ENCODE measurements around the gene CACNB4. TPM values are rescaled to one million over a fixed set of nuclear protein-coding genes. Genes with fewer than 3 reads are reported as not detected.
"Not testable (repeated sequence)": the region's sequence is repeated elsewhere in the genome, so short reads cannot be mapped to it uniquely, and the experiment has no call there.

Gene CACNB4
- total RNA-seq, 2 donors from 2014 or later, result 0.93 to 0.95 TPM

DNA sequence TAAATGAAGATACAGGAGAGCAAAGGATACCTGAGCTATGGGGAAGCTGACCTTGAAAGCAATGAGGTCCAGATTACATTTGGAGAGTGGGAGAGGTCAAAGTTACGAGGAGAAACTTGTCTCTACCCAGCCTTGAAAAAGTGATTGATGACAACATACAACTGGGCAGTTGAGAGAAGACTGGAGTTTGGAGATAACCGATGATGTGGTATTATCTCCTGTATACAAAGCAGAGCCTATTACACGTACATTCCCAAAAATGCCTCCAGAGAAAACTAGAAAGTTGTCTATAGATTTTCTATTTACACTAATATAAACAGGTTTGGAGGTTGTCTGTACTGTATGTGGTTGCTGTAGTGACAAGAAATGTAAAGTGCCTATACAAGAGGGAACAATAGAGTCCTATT, 299.0 kb downstream of the CACNB4 start:
- Mint-ChIP-seq H3K4me3 (no peak overlapping the region), H3K9me3 (no peaks in the 10 kb centered on the region), H3K27me3 (ENCODE audit: insufficient read depth) (no peaks in the 10 kb centered on the region), H3K27ac (no peak overlapping the region), H3K36me3 (ENCODE audit: low read depth) (peaks cover 27% of the 10 kb centered on the region), H3K4me1 (peaks cover 9% of the 10 kb centered on the region)
- WGBS, 2 experiments (ENCODE audit: insufficient coverage in 1 of 2, insufficient read length in 1 of 2), result 91 to 96% methylated on average over 2 of the region's 3 CpGs
- no peaks in the 10 kb centered on the region for H3K4me1 ChIP-seq (ENCODE audit: control insufficient read depth, insufficient read depth, low read length)
- no peak for DNase-seq
- no peaks in the 10 kb centered on the region for H3K9me3 ChIP-seq (ENCODE audit: control insufficient read depth, low read length)
- H3K9ac ChIP-seq (ENCODE audit: extremely low read depth, low read length, poor library complexity, severe bottlenecking), result no peak overlapping the region
- H3K36me3 ChIP-seq (ENCODE audit: control insufficient read depth, insufficient read depth, low read length), result peaks cover 55% of the 10 kb centered on the region
- no peaks in the 10 kb centered on the region for H3K27me3 ChIP-seq (ENCODE audit: control insufficient read depth, insufficient read depth, low read length, poor library complexity, severe bottlenecking)
- no peak overlapping the region for H3K4me3 ChIP-seq (ENCODE audit: low read length)
- H3K27ac ChIP-seq (ENCODE audit: low read depth, low read length), result no peak overlapping the region
- TF ChIP-seq, protein P1, sequence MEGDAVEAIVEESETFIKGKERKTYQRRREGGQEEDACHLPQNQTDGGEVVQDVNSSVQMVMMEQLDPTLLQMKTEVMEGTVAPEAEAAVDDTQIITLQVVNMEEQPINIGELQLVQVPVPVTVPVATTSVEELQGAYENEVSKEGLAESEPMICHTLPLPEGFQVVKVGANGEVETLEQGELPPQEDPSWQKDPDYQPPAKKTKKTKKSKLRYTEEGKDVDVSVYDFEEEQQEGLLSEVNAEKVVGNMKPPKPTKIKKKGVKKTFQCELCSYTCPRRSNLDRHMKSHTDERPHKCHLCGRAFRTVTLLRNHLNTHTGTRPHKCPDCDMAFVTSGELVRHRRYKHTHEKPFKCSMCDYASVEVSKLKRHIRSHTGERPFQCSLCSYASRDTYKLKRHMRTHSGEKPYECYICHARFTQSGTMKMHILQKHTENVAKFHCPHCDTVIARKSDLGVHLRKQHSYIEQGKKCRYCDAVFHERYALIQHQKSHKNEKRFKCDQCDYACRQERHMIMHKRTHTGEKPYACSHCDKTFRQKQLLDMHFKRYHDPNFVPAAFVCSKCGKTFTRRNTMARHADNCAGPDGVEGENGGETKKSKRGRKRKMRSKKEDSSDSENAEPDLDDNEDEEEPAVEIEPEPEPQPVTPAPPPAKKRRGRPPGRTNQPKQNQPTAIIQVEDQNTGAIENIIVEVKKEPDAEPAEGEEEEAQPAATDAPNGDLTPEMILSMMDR (conservative IDR thresholded peaks at IDR 0.05), result no peak

DNA sequence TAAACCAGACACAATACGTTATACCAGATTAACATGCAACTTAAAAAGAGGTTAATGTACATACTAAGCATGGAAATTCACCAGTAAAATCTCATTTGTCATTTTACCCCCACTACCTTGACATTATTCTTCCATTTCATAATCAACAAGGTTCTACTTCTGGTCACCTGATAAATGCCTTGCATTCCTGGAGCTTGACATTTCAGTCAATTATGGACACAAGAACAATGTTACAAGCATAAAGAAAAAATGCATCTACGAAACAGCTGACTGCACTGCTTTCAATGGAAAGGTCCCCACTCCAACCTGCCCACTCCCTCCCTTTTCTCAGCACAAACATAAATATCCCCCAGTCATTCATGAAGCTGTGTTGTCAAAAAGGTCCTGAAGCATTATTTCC, 302.1 kb downstream of the CACNB4 start:
- H3K27ac ChIP-seq (ENCODE audit: low read depth, low read length), result no peak overlapping the region
- Mint-ChIP-seq H3K27me3 (ENCODE audit: insufficient read depth) (no peaks in the 10 kb centered on the region), H3K4me1 (peaks cover 9% of the 10 kb centered on the region)

DNA sequence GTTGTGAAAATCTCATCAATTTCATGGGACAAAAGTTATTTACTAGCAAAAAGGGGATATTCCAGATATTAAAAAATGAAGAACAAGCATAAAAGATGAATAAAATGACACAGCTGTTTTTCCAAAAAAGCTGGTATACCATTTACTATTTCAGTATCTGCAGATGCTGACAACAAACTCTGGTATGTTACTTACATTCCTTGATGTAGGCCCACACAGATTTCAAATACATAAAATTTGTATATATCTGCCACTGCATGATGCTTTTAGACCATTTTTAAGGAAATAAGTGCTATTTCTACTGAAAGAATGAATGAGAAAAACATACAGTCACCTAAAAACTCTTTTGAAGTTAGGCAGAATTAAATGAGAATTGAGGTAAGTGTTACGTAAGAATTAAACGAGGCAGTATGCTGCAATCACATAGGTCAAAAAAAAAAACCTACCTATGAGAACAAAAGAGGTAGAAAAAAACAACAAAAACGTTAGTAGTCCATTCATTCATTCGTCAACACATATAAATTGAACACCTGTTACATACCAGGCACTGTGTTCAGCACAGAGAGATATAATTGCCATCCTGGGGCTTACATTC, 303.1 kb downstream of the CACNB4 start:
- no peak for DNase-seq
- no peak overlapping the region for H3K27ac ChIP-seq (ENCODE audit: low read depth, low read length)

More for the DNA sequence above, 302.1 kb downstream of the CACNB4 start:
- peaks cover 2% of the 10 kb centered on the region for H3K9me3 Mint-ChIP-seq
- H3K27ac Mint-ChIP-seq, result peak overlapping the region; percentile 26
- Histone ChIP-seq H3K27me3 (ENCODE audit: control insufficient read depth, insufficient read depth, low read length, poor library complexity, severe bottlenecking) (no peaks in the 10 kb centered on the region), H3K4me3 (ENCODE audit: low read length) (no peak overlapping the region), H3K9ac (ENCODE audit: extremely low read depth, low read length, poor library complexity, severe bottlenecking) (no peak overlapping the region), H3K9me3 (ENCODE audit: control insufficient read depth, low read length) (no peaks in the 10 kb centered on the region), H3K4me1 (ENCODE audit: control insufficient read depth, insufficient read depth, low read length) (no peaks in the 10 kb centered on the region), H3K36me3 (ENCODE audit: control insufficient read depth, insufficient read depth, low read length) (peaks cover 30% of the 10 kb centered on the region)
- DNase-seq, result no peak
- H3K36me3 Mint-ChIP-seq (ENCODE audit: low read depth), result peaks cover 17% of the 10 kb centered on the region
- TF ChIP-seq, protein P1 (conservative IDR thresholded peaks at IDR 0.05), result no peak
- H3K4me3 Mint-ChIP-seq, result no peak overlapping the region
- WGBS, 2 experiments (ENCODE audit: insufficient coverage in 1 of 2, insufficient read length in 1 of 2), result 95 to 100% methylated on average over 2 of the region's 2 CpGs

DNA sequence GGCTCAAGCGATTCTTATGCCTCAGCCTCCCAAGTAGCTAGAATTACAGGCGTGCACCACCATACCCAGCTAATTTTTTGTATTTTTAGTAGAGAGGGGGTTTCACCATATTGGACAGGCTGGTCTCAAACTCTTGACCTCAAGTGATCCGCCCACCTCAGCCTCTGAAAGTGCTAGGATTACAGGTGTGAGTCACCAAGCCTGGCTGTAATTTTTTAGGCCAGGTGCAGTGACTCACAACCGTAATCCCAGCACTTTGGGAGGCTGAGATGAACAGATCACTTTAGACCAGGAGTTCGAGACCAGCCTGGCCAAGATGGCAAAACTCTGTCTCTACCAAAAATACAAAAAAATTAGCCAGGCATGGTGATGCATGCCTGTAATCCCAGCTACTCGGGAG, 304.4 kb downstream of the CACNB4 start:
- H3K4me3 Mint-ChIP-seq, H3K27ac Mint-ChIP-seq: not testable (repeated sequence)
- peaks cover 31% of the 10 kb centered on the region for H3K36me3 Mint-ChIP-seq (ENCODE audit: low read depth)

More for the DNA sequence above, 303.1 kb downstream of the CACNB4 start:
- Histone ChIP-seq H3K9ac (ENCODE audit: extremely low read depth, low read length, poor library complexity, severe bottlenecking) (no peak overlapping the region), H3K4me1 (ENCODE audit: control insufficient read depth, insufficient read depth, low read length) (no peaks in the 10 kb centered on the region), H3K9me3 (ENCODE audit: control insufficient read depth, low read length) (no peaks in the 10 kb centered on the region), H3K36me3 (ENCODE audit: control insufficient read depth, insufficient read depth, low read length) (peaks cover 21% of the 10 kb centered on the region), H3K4me3 (ENCODE audit: low read length) (no peak overlapping the region), H3K27me3 (ENCODE audit: control insufficient read depth, insufficient read depth, low read length, poor library complexity, severe bottlenecking) (no peaks in the 10 kb centered on the region)
- Mint-ChIP-seq H3K9me3 (peaks cover 2% of the 10 kb centered on the region), H3K4me1 (peaks cover 9% of the 10 kb centered on the region), H3K27me3 (ENCODE audit: insufficient read depth) (no peaks in the 10 kb centered on the region), H3K27ac (no peak overlapping the region), H3K36me3 (ENCODE audit: low read depth) (peaks cover 24% of the 10 kb centered on the region), H3K4me3 (no peak overlapping the region)
- TF ChIP-seq, protein P1 (conservative IDR thresholded peaks at IDR 0.05), result no peak
- WGBS, 2 experiments (ENCODE audit: insufficient coverage in 1 of 2, insufficient read length in 1 of 2), result 91 to 93% methylated on average over 2 to 4 of the region's 4 CpGs

More for the DNA sequence above, 304.4 kb downstream of the CACNB4 start:
- H3K27ac ChIP-seq (ENCODE audit: low read depth, low read length); H3K9me3 Mint-ChIP-seq; H3K27me3 ChIP-seq (ENCODE audit: control insufficient read depth, insufficient read depth, low read length, poor library complexity, severe bottlenecking); H3K4me1 ChIP-seq (ENCODE audit: control insufficient read depth, insufficient read depth, low read length); H3K9ac ChIP-seq (ENCODE audit: extremely low read depth, low read length, poor library complexity, severe bottlenecking); H3K4me3 ChIP-seq (ENCODE audit: low read length); H3K9me3 ChIP-seq (ENCODE audit: control insufficient read depth, low read length); DNase-seq; H3K27me3 Mint-ChIP-seq (ENCODE audit: insufficient read depth); H3K36me3 ChIP-seq (ENCODE audit: control insufficient read depth, insufficient read depth, low read length): not testable (repeated sequence)
- 89 to 94% methylated on average over 4 to 6 of the region's 6 CpGs for WGBS, 2 experiments (ENCODE audit: insufficient coverage in 1 of 2, insufficient read length in 1 of 2)
- H3K4me1 Mint-ChIP-seq, result peaks cover 12% of the 10 kb centered on the region

Data from endodermal cell (in vitro differentiated cells).